GM23338 (cell line): ENCODE results near the gene MAN1B1. TPM values are rescaled to one million over a fixed set of nuclear protein-coding genes. Genes with fewer than 3 reads are reported as not detected.

Source experiments
- ATAC-seq: fragments of 200-7000 bp; cut with Tn5 transposase; 3 replicates; pipeline ENCODE4 v1.9.1; 2020
- DNase-seq: peaks from one replicate; pipeline ENCODE4 v3.0.0-alpha.2; 2015; ENCODE audit warnings: low spot score
- H2AFZ ChIP-seq: fragments of 200-600 bp; sonication (generic); 2 replicates; pipeline ENCODE4 v1.8.0; 2016; ENCODE audit warnings: antibody characterized with exemption, mild to moderate bottlenecking, moderate library complexity
- H3F3A ChIP-seq: fragments of 200-600 bp; sonication (generic); replicated peaks from 2 replicates; pipeline ENCODE4 v1.8.0; 2017; ENCODE audit warnings: antibody characterized with exemption, mixed run types, low read depth
- H3K27ac ChIP-seq: fragments of 200-600 bp; sonication (generic); 2 replicates; pipeline ENCODE4 v1.6.1; 2016; ENCODE audit warnings: low read depth
- H3K27me3 ChIP-seq: fragments of 200-600 bp; sonication (generic); 2 replicates; pipeline ENCODE4 v1.8.0; 2016; ENCODE audit warnings: mild to moderate bottlenecking, mixed run types, moderate library complexity; ENCODE audit not compliant: insufficient read depth
- H3K36me3 ChIP-seq: fragments of 200-600 bp; sonication (generic); 2 replicates; pipeline ENCODE4 v1.8.0; 2016; ENCODE audit warnings: mild to moderate bottlenecking; ENCODE audit not compliant: insufficient read depth
- H3K4me1 ChIP-seq: fragments of 200-600 bp; sonication (generic); 2 replicates; pipeline ENCODE4 v1.8.0; 2016; ENCODE audit warnings: mild to moderate bottlenecking, moderate library complexity; ENCODE audit not compliant: insufficient read depth
- H3K4me2 ChIP-seq: fragments of 200-600 bp; sonication (generic); 2 replicates; pipeline ENCODE4 v1.7.1; 2017; ENCODE audit warnings: mixed run types
- H3K4me3 ChIP-seq: fragments of 200-600 bp; sonication (generic); 2 replicates; pipeline ENCODE4 v1.6.1; 2016; ENCODE audit warnings: mixed run types
- H3K79me2 ChIP-seq: fragments of 200-600 bp; sonication (generic); replicated peaks from 2 replicates; pipeline ENCODE4 v1.8.0; 2017; ENCODE audit warnings: mild to moderate bottlenecking; ENCODE audit not compliant: insufficient read depth
- H3K9me2 ChIP-seq: fragments of 200-600 bp; sonication (generic); 2 replicates; pipeline ENCODE4 v1.8.0; 2017; ENCODE audit not compliant: insufficient read depth
- H4K20me1 ChIP-seq: fragments of 200-600 bp; sonication (generic); replicated peaks from 2 replicates; pipeline ENCODE4 v1.8.0; 2017; ENCODE audit warnings: mild to moderate bottlenecking; ENCODE audit not compliant: insufficient read depth
- H3K27ac Mint-ChIP-seq: 2 replicates; pipeline ENCODE4 v1.8.0; 2020; ENCODE audit warnings: inconsistent platforms, mild to moderate bottlenecking, moderate library complexity, mixed read lengths
- H3K27me3 Mint-ChIP-seq: 3 replicates; pipeline ENCODE4 v1.8.0; 2022; ENCODE audit warnings: low read depth, mild to moderate bottlenecking, moderate library complexity, mixed read lengths, inconsistent platforms; ENCODE audit not compliant: insufficient read depth, poor library complexity
- H3K36me3 Mint-ChIP-seq: 3 replicates; pipeline ENCODE4 v1.8.0; 2021; ENCODE audit warnings: low read depth, mild to moderate bottlenecking, inconsistent platforms, moderate library complexity, mixed read lengths
- H3K4me1 Mint-ChIP-seq: 3 replicates; pipeline ENCODE4 v1.8.0; 2020; ENCODE audit warnings: mild to moderate bottlenecking, inconsistent platforms, mixed read lengths
- H3K4me3 Mint-ChIP-seq: 3 replicates; pipeline ENCODE4 v1.8.0; 2021; ENCODE audit warnings: moderate library complexity, mild to moderate bottlenecking, inconsistent platforms, mixed read lengths
- H3K9me3 Mint-ChIP-seq: 3 replicates; pipeline ENCODE4 v1.8.0; 2020; ENCODE audit warnings: moderate library complexity, mild to moderate bottlenecking, inconsistent platforms, mixed read lengths
- EZH2 ChIP-seq: fragments of 200-600 bp; sonication (generic); IDR thresholded peaks from one replicate; pipeline ENCODE4 v1.8.0; 2017; ENCODE audit warnings: antibody characterized with exemption, mild to moderate bottlenecking, low read depth; ENCODE audit not compliant: unreplicated experiment
- JUNB ChIP-seq: IDR thresholded peaks from one replicate; pipeline ENCODE4 v1.6.1; 2016; ENCODE audit warnings: antibody characterized with exemption; ENCODE audit not compliant: unreplicated experiment
- NANOG ChIP-seq: IDR thresholded peaks from 2 replicates; pipeline ENCODE4 v1.6.1; 2016; ENCODE audit warnings: antibody characterized with exemption, borderline replicate concordance
- POLR2AphosphoS5 ChIP-seq: IDR thresholded peaks from 2 replicates; pipeline ENCODE4 v1.6.1; 2016; ENCODE audit warnings: antibody characterized with exemption, low read depth
- ZNF331 ChIP-seq: fragments of 250-450 bp; sonication (Bioruptor Pico); IDR thresholded peaks from 2 replicates; pipeline ENCODE4 v1.5.0; 2020; ENCODE audit warnings: low read depth, mild to moderate bottlenecking, moderate library complexity
- polyA plus RNA-seq: library from polyadenylated mRNA; unstranded; fragments of >200 nt; fragmentation: Nextera tagmentation; extraction: Ambion mirVana; gene quantifications from 2 replicates; pipeline ENCODE4 v1.2.1, GENCODE V29; 2016
- total RNA-seq: library from RNA; depleted of rRNA; stranded (reverse); fragments of >200 nt; shearing (Covaris generic); gene quantifications from 2 replicates; pipeline ENCODE4 v1.2.3, GENCODE V29; 2014
- TF ChIP-seq, protein P1 (sequence below): fragments of 250-450 bp; sonication (Bioruptor Pico); IDR thresholded peaks from 2 replicates; pipeline ENCODE4 v1.5.0; 2020; ENCODE audit warnings: mild to moderate bottlenecking, moderate library complexity
- TF ChIP-seq, protein P2 (sequence below): IDR thresholded peaks from one replicate; pipeline ENCODE4 v1.6.1; 2018; ENCODE audit warnings: antibody characterized with exemption; ENCODE audit not compliant: unreplicated experiment

MAN1B1 gene
- total and polyA plus RNA-seq, 2 experiments from 2014 or later, result 15.7 to 39.9 TPM

DNA sequence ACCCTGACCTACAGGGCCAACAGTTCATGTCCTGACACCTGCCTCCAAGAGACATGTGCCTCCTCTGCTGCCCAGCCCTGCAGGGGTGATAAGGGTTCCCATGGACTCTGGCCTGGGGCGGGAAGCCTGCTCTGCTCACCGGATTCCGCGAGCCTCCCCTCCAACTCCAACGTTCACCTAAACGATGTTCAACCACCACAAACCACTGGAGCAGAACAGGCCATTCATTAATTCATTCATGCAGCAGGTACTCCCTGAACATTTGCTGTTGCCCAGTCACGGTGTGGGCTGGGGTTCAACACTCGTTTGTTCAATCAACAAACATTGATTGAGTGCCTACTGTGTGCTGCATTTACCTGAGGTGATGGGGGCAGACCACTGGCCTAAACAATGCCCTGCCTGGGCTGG, 12.8 kb upstream of the MAN1B1 start (continued):
- TF ChIP-seq, protein P1, sequence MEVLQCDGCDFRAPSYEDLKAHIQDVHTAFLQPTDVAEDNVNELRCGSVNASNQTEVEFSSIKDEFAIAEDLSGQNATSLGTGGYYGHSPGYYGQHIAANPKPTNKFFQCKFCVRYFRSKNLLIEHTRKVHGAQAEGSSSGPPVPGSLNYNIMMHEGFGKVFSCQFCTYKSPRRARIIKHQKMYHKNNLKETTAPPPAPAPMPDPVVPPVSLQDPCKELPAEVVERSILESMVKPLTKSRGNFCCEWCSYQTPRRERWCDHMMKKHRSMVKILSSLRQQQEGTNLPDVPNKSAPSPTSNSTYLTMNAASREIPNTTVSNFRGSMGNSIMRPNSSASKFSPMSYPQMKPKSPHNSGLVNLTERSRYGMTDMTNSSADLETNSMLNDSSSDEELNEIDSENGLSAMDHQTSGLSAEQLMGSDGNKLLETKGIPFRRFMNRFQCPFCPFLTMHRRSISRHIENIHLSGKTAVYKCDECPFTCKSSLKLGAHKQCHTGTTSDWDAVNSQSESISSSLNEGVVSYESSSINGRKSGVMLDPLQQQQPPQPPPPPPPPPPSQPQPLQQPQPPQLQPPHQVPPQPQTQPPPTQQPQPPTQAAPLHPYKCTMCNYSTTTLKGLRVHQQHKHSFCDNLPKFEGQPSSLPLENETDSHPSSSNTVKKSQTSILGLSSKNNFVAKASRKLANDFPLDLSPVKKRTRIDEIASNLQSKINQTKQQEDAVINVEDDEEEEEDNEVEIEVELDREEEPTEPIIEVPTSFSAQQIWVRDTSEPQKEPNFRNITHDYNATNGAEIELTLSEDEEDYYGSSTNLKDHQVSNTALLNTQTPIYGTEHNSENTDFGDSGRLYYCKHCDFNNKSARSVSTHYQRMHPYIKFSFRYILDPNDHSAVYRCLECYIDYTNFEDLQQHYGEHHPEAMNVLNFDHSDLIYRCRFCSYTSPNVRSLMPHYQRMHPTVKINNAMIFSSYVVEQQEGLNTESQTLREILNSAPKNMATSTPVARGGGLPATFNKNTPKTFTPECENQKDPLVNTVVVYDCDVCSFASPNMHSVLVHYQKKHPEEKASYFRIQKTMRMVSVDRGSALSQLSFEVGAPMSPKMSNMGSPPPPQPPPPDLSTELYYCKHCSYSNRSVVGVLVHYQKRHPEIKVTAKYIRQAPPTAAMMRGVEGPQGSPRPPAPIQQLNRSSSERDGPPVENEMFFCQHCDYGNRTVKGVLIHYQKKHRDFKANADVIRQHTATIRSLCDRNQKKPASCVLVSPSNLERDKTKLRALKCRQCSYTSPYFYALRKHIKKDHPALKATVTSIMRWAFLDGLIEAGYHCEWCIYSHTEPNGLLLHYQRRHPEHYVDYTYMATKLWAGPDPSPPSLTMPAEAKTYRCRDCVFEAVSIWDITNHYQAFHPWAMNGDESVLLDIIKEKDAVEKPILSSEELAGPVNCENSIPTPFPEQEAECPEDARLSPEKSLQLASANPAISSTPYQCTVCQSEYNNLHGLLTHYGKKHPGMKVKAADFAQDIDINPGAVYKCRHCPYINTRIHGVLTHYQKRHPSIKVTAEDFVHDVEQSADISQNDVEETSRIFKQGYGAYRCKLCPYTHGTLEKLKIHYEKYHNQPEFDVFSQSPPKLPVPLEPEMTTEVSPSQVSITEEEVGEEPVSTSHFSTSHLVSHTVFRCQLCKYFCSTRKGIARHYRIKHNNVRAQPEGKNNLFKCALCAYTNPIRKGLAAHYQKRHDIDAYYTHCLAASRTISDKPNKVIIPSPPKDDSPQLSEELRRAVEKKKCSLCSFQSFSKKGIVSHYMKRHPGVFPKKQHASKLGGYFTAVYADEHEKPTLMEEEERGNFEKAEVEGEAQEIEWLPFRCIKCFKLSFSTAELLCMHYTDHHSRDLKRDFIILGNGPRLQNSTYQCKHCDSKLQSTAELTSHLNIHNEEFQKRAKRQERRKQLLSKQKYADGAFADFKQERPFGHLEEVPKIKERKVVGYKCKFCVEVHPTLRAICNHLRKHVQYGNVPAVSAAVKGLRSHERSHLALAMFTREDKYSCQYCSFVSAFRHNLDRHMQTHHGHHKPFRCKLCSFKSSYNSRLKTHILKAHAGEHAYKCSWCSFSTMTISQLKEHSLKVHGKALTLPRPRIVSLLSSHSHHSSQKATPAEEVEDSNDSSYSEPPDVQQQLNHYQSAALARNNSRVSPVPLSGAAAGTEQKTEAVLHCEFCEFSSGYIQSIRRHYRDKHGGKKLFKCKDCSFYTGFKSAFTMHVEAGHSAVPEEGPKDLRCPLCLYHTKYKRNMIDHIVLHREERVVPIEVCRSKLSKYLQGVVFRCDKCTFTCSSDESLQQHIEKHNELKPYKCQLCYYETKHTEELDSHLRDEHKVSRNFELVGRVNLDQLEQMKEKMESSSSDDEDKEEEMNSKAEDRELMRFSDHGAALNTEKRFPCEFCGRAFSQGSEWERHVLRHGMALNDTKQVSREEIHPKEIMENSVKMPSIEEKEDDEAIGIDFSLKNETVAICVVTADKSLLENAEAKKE (CRISPR knock-in tag), result no peak
- TF ChIP-seq NANOG, result no peak

DNA sequence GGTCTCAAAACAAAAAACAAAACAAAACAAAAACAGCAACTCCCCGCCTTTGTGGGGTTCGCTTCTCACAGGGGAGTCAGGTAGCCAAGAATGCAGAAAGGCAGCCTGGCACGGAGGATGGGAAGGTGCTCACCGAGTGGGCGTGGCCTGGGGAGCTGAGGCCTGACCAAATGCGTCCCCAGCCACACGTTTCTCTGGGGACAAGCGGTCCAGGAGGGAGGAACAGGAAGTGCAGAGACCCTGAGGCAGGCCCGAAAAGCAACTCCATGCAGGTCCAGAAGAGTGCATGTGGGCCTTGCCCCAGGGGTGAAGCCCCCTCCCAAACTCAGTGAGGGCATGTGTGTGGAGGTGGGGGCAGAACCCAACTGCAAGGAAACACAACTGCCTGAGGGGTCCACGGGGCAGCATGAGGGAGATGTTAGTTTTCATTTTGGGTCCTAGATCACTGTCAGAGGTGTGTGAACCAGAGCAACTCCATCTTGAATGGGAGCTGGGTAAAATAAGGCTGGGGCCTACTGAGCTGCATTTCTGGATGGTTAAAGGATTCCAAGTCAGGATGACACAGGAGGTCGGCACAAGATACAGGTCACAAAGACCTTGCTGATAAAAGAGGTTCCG, 12.0 kb upstream of the MAN1B1 start:
- Mint-ChIP-seq H3K9me3 (no peaks in the 10 kb centered on the region; the same call in 2 of the 3 replicates), H3K27ac (peak overlapping the region; percentile 38), H3K27me3 (peaks cover 46% of the 10 kb centered on the region), H3K4me1 (peaks cover 22% of the 10 kb centered on the region), H3K36me3 (no peaks in the 10 kb centered on the region; the same call in 2 of the 3 replicates), H3K4me3 (no peak overlapping the region; the same call in 2 of the 3 replicates)
- ATAC-seq (no peak), DNase-seq (peak; percentile 77)
- Histone ChIP-seq H4K20me1 (0 out of 2 replicates have a peak, but pooled peaks cover 3% of the 10 kb centered on the region), H3K4me1 (peaks cover 29% of the 10 kb centered on the region), H3K36me3 (no peaks in the 10 kb centered on the region), H3K27me3 (peaks cover 37% of the 10 kb centered on the region), H3K4me3 (no peak overlapping the region; the same call in 1 of the 2 replicates), H3K79me2 (no peaks in the 10 kb centered on the region), H3K9me2 (no peaks in the 10 kb centered on the region), H3K4me2 (0 out of 2 replicates have a peak overlapping the region, but pooled peaks have one; percentile 20), H3K27ac (peak overlapping the region; percentile 47; the same call in 1 of the 2 replicates), H2AFZ (no peak overlapping the region), H3F3A (peaks cover 31% of the 10 kb centered on the region)
- TF ChIP-seq, protein P2, sequence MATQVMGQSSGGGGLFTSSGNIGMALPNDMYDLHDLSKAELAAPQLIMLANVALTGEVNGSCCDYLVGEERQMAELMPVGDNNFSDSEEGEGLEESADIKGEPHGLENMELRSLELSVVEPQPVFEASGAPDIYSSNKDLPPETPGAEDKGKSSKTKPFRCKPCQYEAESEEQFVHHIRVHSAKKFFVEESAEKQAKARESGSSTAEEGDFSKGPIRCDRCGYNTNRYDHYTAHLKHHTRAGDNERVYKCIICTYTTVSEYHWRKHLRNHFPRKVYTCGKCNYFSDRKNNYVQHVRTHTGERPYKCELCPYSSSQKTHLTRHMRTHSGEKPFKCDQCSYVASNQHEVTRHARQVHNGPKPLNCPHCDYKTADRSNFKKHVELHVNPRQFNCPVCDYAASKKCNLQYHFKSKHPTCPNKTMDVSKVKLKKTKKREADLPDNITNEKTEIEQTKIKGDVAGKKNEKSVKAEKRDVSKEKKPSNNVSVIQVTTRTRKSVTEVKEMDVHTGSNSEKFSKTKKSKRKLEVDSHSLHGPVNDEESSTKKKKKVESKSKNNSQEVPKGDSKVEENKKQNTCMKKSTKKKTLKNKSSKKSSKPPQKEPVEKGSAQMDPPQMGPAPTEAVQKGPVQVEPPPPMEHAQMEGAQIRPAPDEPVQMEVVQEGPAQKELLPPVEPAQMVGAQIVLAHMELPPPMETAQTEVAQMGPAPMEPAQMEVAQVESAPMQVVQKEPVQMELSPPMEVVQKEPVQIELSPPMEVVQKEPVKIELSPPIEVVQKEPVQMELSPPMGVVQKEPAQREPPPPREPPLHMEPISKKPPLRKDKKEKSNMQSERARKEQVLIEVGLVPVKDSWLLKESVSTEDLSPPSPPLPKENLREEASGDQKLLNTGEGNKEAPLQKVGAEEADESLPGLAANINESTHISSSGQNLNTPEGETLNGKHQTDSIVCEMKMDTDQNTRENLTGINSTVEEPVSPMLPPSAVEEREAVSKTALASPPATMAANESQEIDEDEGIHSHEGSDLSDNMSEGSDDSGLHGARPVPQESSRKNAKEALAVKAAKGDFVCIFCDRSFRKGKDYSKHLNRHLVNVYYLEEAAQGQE, result no peak
- no peak for TF ChIP-seq EZH2
- no peak for TF ChIP-seq POLR2AphosphoS5
- TF ChIP-seq JUNB, result no peak
- no peak for TF ChIP-seq ZNF331 (CRISPR knock-in tag)
- no peak for TF ChIP-seq NANOG
